Head of caudate nucleus (tissue), 42 donors: Measurements from ENCODE around the gene LRRN3.

Source experiments
- DNase-seq, 42 donors: peaks; one replicate each; pipeline versions ENCODE4 v3.0.0 to v3.0.0-alpha.2; 2020 to 2021; ENCODE audit warnings: mixed read lengths in 7 of 42
- intact Hi-C: fragments of 100-400 bp; cut with DNase I; formaldehyde crosslinking; loops from one replicate; pipeline ENCODE4 v1.15.0; 2022

LRRN3 gene

DNA sequence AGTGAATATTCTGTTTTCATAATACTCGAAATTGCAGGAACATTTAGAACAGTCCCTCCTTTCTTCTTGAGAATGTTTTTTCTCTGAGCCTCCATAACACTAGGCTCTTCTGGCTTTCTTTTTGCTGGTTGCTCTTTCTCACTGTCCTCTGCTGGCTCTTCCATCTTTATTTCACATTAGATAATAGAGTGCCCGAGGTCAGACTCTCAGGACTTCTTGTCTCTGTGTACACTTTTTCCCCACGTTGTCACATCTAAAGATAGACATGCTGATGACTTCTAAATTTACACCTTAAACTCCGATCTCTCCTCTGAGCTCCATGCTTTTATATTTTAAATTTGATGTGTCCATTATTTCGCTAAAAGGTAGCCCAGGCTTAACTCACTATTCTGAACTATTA, 15.4 kb upstream of the LRRN3 start:
- intact Hi-C loops: no loop called here
- DNase-seq: no peak

DNA sequence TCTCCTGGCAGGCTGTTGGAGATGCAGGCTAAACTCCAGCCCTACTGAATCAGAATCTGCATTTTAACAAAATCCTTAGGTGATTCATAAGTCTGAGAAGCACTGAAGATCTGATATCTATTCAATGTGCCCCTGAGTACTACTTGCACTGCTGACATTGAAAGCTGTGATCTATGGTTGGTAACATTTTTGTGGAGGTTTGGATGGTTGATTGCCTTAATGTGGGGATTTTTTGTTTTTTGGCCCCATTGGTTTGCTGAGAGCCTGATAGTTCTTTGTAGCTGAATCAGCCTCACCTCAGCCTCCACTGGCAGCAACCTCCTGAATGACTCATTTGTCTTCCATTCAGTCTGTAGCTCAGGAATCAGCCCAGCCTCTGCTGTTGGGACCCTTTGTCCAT, 14.7 kb upstream of the LRRN3 start:
- intact Hi-C loops: no loop called here
- no peak for DNase-seq

DNA sequence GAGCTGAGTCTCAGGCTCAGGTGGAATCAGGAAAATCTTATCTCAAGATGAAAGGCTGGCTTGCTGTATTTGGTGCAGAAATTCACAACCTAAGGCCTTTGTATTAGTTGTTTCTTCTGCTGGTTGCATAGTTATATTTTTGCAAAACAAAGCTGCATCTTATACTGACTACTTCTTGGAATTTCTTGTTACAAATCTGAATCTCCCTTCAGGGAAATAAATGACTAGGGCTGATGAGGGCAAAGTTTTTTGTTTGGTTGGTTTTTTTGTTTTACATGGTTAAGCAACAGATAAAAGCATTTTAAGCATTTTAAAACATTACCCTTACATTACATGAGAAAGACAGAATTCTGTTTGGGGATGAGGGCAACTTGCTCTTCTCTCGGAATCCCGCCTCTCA, 13.9 kb upstream of the LRRN3 start:
- intact Hi-C loops: no loop called here

DNA sequence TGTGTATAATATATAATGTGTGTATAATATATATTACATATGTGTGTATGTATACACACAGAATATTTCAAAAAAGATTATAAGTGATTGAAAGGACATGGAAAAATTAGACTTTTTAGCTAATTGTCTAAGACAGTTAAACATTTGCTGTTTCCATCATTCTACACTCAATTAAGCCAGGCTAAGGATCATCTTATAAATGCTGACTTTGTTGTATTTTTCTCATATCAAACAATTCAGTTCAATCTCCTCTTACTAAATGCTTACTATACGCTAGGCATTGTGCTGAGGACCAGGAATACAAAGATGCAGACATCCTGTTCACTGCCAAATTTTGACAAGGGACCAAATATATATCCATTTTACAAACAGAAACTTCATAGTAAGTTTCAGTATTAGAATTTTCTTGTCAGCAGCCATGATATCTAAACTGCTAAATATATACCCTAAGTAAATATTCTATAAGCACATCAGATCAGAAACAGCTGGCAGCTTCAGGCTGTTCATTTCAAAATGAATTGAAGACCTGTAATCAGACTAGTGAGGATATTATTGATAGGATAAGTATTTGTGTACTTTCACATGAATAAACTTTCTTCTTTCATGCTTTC, 10.3 kb upstream of the LRRN3 start:
- intact Hi-C loops: no loop called here
- no peak for DNase-seq

More for the DNA sequence above, 13.9 kb upstream of the LRRN3 start:
- DNase-seq: no peak

DNA sequence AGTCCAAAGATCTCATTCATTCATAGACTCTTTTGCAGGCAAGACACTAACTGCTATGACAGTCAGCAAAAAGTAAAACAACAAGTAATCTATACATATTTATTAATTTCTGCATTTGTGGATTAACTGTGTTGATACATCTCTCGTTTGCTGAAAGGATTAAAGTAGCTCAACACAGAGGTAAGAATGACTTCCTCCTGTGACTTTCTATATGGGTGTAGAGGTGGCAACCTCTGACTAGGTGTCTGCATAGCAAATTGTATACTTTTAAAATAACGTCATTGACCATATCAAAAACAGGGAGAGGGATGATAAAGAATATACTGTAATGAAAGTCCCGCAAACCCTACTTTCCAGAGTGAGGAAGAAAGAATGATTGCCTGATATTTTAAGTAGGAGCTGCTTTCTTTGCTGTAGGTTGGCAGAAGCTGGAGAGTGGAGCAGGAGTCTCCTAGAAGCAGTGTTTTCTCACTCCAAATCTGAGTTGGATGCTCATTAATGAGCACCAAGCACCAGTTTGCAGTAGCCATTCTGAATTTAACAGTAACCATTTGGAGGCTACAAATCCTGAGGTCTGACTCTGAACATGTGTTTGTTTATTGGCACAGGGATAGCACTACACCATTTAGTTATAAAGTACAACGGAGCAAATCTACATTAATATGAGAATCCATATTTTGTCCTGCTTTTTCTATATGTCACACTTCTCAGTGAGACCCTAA, 9.2 kb upstream of the LRRN3 start:
- no peak for DNase-seq
- intact Hi-C loops: no loop called here

DNA sequence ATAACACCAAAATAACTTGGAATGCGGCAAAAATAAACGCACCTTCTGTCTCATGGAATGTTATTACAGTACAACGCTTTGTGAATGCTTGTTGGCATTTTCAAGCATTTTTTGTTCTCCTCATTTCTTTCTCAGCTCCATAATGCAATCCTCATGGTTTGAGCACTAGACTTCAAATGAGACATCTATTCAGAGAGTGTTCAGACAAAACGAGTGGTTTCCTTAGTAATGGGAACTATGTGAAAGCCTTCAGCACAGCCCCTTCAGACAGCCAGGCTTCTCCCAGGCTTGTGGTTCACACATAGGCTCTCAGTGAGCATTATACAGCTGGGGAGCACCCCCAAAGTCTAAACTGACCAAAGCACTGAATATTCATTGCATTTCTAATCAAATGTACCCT, 8.6 kb upstream of the LRRN3 start:
- DNase-seq: peak in 1 of 42 donors; percentile 18
- intact Hi-C loops: no loop called here

DNA sequence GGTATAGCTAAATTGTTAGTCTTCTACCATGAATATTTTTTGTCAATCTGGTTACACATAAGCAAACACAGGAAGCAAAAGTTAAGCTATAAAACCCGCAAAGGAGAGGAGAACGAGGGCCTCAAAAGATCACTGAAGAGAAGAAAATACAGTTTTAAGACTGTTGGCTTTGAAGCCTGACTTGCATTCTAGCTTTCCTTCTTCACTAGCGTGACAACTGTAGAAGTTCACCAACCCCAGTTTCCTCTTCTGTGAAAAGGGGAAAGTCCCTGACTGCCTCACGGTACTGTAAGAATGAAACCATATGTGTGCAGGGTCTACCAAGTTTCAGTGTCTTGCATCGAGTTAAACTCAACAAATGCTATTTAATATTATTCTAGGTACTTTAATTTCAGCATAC, 7.5 kb upstream of the LRRN3 start:
- intact Hi-C loops: no loop called here
- no peak for DNase-seq

DNA sequence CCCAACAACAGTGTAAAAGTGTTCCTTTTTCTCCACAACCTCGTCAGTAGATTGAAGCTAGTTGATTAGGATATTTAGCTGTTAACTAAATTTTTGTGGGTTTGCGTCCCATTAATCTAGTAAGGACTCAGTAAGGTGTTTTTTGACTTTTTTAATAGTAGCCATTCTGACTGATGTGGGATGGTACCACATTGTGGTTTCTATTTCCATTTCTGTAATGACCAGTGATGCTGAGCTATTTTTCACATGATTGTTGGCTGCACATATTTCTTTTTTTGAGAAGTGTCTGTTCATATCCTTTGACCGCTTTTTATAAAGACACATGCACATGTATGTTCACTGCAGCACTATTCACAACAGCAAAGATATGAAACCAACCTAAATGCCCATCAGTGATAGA, 5.6 kb upstream of the LRRN3 start:
- intact Hi-C loops: loop anchor here (5.0 kb wide), 1 partner anchor 402 kb away; no protein-coding TSS in a partner anchor

DNA sequence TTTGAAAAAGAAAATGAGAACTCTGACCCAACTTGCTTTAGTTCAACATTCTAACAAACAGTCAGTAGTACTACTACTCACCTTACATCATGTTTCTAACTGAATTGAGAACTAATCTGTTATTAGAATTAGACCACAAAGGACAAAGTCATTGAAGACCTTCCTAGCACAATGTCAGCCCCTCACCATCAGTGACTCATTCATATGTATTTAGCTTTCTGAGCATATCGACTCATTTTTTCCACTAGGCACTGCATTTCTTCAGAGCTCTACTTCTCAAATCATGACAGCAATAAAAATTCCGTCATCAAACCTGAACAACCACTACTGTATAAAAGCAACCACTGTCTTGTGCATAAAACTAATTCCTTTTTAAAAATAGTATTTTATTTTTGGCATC, 4.4 kb upstream of the LRRN3 start:
- no peak for DNase-seq
- intact Hi-C loops: loop anchor here (5.0 kb wide), 1 partner anchor 401 kb away; no protein-coding TSS in a partner anchor

More for the DNA sequence above, 5.6 kb upstream of the LRRN3 start:
- no peak for DNase-seq

DNA sequence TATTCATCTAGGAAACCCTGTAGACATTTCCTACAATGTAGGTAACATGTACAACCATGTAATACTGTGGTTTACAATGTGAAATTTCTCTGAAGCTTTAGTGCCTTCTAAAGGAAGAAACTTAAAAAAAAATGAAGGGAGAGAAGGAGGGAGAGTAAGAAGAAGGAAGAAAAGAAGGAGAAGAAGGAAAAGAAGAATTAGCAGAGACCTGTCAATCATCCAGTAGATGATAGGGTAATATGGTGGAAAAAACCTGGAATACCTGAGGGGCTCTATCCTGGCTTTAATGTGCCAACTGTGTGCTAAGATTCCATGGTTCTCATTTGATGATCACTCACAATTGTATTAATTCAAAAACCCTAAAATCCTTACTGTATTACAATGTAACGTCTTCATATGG, 2.6 kb upstream of the LRRN3 start:
- intact Hi-C loops: loop anchor here (5.0 kb wide), 1 partner anchor 399 kb away; no protein-coding TSS in a partner anchor

DNA sequence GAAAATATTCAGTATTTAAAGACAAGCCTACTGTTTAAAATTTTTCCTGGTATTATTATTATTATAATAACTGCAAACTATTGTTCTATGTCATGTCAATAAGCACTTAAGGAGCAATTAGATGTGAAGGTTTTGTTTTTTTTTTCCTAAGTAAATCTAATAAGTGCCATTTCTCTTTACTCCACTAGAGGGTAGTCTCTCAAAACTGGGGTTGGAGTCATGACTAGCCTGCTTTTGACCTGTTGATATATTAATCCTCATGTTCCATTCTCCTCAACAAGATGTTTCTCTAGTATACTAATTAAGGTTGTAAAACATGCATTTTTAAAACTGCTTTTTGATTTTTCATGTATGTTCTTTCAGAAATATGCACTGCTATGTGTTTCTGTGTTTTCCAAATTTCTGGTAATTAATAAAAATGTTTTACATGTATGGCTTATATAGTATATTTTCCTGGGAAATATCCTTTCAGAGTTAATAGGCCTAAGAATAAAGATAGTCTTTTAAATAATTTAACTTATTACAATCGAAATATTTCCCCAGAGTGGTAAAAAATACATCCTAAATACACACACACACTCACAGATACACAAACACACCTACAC, 1.0 kb upstream of the LRRN3 start:
- peak in 1 of 42 donors; percentile 18 for DNase-seq

More for the DNA sequence above, 2.6 kb upstream of the LRRN3 start:
- DNase-seq: no peak

DNA sequence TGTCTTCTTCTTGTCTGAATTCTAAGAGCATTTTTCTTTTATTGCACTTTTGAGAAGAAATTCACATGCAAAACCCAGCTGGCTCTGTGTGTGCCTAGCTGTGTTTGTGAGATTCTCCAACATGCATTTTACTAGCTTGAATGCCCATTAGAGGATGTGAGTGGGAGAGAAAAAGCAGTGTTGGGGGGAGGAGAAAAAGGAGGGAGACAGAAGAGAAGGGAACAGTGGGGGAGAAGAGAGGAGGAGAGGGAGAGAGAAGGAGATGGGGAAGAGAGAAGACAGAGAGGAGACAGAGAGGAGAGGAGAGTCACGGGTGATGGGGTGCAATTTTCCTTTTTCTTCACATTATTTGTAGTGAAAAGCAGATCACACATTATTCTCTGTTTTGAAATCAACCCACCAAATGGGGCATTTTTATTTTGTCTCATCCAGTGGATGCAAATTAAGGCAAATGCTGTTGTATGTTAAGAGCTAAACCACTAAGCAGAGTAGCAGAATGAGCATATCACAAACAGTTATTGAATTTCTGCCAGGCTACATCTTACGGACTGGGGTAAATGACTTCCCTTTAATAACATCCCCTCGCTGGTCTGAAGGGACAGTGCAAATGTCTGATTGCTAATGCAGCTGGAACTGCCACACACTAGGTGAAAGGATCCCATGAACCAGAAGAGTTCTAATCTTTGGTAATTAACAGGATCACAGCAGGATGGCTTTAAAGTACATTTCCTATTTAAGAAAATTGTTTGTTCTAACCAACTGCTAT, 849 bp downstream of the LRRN3 start:
- intact Hi-C loops: no loop called here
- DNase-seq: peak in 6 of 42 donors; percentile 5 to 46 (median 23)

More for the DNA sequence above, 1.0 kb upstream of the LRRN3 start:
- intact Hi-C loops: loop anchor here (5.0 kb wide), 1 partner anchor 397 kb away; no protein-coding TSS in a partner anchor

DNA sequence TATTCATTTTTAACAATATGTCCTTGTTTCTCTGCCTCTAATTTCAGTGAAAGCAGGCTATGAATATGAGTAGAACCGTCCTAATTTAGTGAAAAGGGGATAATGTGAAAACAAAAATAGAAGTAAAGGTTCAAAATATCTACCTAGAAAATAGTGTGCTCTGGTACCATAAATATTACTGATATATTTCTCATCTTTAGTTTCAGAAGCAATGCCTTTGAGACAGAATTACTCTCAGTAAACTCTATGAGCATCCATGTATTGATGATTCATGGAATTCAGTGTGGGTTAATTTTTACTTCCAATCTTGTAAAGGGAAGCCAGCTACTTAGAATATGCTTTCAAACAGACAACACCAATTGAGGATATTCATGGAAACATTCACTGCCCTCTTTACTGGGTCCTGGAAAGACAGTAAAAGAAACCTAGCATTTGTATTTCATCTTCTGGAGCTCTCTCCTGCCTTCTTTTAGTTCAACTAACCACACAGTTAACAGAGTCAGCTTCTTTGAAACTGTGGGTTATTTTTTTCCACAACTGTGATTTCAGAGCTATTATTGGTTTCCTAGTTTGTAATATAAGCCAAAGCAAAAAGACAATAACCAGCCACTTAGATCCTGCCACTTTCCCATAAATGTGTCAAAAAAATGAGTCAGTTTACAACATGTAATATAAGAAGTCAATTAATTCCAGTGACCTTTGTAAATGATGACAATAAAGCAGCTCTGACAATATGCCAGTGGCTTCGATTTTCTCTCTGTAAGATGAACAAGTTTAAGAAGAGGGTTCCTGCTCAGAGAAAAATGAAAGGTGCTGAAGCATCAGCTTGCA, 1.7 kb downstream of the LRRN3 start:
- intact Hi-C loops: no loop called here
- DNase-seq: no peak

DNA sequence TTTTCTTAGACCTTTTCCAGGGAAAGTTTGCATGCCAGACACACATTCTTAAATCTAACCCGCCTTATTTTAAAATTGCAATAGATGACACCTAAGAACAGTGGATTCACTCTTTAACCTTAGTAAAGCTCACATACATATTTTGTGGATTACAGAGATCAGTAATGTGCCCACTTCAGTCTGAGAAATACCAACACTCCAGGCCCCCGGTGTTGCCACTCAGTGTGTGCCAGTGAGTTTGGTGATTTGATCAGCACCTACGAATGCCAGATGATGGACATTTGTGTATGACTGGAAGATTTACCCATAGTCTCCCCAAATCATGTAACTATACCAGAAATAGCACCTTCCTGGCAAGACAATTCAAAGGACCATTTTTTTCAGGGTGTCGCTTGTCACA, 2.6 kb downstream of the LRRN3 start:
- intact Hi-C loops: no loop called here
- no peak for DNase-seq

DNA sequence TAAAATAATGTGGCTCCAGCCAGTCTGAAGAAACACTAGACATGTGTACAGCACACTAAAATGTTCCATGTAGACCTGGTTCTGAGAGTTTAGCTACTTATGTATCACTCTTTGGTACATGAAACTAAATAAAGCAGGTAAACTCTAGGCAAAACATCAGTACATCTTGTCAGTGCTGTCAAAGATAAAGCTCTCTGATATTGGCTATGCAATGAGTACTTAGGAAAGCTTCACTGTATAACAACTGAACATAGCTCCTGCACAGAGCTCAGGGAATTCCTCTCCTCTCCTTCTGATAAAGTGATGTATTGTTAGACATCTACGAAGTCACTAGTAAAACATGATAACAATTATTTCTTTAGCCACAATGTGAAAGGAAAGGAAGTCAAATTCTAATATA, 3.5 kb downstream of the LRRN3 start:
- intact Hi-C loops: no loop called here
- no peak for DNase-seq

DNA sequence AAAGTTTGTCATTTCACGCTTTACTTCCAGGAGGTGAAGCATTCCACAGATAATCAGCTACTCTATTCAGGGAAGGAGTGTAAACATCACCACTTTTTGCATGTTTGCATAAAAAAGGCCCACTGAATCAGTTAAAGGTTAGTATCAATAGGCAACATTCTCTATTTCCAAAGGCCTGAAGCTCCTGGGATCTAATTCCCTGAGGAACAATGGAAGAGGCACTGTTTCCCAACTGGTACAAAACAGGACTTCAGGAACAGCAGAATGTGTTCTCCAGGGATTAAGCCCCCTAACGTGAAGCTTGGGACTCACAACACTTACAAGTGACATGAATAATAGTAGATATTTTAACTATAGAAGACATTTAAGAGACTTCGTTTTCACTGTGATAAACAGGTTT, 6.1 kb downstream of the LRRN3 start:
- intact Hi-C loops: no loop called here
- DNase-seq: no peak

DNA sequence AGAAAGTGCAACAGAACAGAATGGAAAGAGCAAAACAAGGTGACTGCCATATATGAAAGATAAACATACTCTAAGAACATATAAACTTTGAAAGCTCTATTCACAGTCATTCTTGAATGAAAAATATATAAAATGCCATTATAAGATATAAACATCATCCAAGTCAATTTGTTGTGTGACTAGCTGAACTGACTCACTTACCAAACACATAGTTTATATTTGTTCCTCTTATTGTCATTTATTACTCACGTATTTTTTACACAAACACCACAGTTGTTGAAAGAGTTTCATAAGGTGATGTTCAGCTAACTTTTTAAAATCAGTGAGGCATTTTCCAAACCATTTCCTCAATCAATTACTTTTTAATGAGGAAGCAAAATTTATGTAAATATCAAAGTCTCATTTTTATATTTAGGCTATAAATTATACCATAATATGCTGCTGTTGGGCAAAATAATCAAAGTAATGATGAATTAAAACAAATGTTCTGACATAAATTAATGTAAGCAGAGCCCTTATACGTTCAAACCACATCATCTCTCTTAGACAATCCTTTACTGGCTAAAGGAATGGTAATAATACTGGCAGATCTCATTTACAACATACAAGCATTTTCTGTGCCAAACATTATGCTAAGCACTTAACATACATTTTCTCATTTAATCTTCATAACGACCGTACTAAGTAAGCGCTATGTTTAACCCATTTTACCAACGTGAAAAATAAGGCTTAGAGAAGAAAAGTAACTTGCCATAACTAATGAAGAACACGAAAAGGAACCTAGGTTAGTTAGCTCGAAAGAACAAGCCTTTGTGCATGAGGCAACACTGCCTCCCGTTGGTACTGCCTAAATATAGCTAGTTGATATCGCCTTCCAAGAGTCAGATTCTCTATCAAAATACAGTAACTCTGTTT, 7.3 kb downstream of the LRRN3 start:
- intact Hi-C loops: no loop called here
- DNase-seq: peak in 36 of 42 donors; percentile 17 to 74 (median 50)

DNA sequence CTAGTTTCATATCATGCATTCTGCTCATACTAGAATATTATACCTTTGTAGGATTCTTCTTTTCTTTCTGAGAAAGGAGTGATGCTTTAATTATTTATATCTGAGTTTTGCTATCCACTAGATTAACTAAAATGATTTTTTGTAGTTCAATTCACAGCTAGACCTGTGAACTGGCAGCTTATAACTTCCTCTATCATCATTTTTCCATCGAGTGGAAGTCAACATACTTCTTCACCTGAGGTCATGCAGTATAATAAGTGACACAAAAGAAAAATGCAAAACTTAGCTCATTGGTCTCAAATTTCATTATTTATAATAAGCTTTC, 8.0 kb downstream of the LRRN3 start:
- no peak for DNase-seq
- intact Hi-C loops: no loop called here
